HG03565 (cell line): ENCODE measurements around the gene ACTN2.
"Not testable (repeated sequence)": the region's sequence is repeated elsewhere in the genome, so short reads cannot be mapped to it uniquely, and the experiment has no call there.

ENCODE experiments used
- ATAC-seq: cut with Tn5 transposase; IDR thresholded peaks from one replicate; pipeline ENCODE4 v1.9.1; 2021; ENCODE audit warnings: mild to moderate bottlenecking, moderate library complexity; ENCODE audit not compliant: unreplicated experiment

Gene ACTN2

DNA sequence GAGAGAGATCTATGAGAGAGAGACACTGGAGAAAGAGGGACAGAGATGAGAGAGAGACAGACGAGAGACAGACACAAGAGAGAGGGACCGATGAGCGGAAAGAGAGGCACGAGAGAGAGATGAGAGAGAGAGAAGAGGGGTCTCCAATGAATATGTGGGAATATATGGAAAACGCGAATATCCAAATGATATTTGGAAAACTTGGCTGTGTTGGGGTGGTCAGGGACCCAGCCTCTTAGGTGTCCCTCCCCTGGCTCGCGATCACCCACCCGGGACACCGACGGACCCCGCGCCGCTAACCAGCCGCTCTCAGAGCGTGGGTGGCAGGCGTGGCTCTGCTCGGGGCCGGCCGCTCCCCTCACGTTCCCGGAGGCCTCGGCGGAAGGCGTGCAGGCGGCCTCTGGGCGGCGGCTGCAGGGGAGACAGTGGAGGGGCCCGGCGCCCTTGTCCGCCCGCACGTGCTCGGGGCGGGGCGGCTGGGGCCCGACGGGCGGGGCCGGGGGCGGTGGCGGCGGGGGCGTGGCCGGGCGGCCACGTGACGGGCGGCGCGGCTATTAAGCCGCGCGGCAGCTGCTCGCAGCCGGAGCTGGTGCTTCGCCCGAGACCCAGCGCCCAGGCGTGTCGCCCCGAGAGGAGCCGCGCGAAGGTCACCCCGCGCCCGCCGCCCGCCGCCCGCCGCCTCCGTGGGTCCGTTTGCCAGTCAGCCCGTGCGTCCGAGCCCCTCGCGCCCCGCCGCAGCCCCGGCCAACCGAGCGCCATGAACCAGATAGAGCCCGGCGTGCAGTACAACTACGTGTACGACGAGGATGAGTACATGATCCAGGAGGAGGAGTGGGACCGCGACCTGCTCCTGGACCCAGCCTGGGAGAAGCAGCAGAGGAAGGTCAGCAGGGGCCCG lies at the start of gene ACTN2:
Gene ACTN2, plus strand, starts transcription at position 583 of the 898 bp plus-strand sequence. Its CDS starts 175 bp downstream, at position 758.
- peak; percentile 73 for ATAC-seq

DNA sequence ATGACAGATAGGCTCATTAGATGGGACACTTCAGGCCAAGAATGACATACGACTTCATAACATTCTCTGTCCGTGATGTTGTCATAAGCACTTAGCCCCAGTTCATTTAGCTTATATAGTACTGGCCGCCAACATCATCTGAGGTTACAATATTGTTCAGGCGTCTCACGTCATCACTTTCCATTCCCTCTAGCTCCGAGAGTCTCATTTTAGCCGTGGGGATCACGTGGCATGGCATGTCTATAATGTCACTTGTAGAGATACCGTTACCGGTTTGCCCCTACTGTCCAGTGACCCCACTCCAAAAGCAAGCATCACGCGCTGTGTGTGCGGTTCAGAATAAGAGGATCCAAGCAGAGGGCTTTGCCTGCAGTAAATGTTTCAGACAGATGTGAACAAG lies 47.4 kb upstream of the ACTN2 start:
- ATAC-seq: no peak

DNA sequence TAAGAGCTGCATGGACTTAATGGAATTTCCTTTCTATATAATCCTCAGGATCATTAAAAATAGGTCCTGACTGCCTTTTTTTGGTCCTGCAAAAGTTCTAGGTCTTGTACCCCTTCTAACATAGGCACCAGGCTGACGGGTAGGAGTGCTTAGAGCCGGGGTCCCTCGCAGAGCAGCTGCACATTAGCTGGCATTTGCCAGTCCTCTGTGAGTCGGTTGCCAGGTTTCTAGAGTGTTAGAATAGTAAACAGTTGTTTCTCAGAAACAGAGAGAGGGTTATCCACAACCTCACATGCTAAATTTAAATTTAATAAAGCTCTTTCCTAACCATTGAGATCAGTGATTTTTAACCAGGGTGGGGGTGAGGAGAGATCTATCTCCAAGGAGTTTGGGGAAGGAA lies 46.6 kb upstream of the ACTN2 start:
- ATAC-seq: no peak

DNA sequence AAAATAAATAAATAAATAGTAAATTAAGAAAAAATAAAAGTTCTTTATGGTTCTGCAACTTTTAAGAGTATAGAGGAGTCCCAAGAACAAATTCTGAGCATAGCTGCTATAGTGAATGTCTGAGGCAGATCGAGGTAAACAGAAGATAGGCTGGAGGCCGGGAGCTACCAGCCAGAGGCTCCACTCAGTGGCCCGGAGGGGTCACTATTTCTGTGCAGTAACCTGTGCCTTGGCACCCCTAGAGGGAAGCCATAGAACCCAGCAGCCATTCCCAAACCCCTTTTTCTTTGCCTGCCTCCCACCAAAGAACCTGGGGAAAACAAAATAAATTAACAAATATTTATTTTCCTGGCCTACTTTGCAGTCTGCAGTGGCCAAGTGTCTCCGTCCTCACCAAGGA lies 43.5 kb upstream of the ACTN2 start:
- no peak for ATAC-seq

DNA sequence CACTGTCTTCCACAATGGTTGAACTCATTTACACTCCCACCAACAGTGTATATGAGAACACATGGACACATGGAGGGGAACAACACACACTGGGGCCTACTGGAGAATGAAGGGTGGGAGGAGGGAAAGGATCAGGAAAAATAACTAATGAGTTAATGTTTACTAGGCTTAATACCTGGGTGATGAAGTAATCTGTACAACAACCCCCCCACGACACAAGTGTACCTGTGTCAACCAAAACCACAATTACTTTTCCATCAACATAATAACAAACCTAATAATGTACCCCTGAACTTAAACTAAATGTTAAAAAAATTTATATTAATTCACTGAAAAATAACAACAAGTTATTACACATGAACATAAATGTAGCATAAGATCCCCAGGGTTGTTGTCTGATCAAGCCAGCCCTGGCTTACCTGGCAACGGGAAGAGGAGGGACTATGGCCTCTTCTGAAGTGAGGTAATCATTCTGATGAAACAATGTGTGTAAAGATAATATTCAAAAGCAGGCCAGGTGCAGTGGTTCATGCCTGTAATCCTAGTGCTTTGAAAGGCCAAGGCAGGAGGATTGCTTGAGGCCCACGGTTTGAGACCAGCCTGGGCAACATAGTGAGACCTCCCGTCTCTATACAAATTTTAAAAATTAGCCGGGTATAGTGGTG lies 41.2 kb upstream of the ACTN2 start:
- no peak for ATAC-seq

DNA sequence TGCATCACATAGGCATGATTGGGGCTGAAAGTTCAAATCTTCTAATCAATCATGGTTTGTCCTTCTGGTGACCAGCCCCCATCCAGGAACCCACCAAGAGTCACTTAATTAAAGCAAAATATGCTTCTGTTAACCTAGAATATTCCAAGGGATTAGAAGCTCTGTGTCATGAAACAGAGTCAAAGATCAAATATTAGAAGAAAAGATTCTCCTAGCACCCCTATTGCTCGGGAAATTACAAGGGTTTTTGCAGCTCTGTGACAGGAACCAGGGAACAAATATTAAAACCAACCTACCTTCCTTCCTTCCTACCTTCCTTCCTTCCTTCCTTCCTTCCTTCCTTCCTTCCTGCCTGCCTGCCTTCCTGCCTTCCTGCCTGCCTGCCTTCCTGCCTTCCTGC lies 31.8 kb upstream of the ACTN2 start:
- ATAC-seq: no peak

DNA sequence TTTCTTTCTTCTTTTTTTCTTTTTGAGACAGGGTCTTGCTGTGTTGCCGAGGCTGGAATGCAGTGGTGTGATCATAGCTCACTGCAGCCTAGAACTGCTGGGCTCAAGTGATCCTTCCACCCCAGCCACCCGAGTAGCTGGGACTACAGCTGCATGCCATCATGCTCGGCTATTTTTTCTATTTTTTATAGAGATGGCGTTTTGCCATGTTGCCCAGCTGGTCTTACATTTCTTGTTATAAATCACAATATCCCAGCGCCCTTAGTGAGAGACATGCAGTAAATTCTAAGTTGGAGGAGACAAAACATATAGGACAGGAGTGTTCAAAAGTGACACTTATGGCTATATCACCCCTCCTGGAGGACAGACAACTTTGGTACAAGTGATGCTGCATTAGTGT lies 31.3 kb upstream of the ACTN2 start:
- ATAC-seq: no peak

DNA sequence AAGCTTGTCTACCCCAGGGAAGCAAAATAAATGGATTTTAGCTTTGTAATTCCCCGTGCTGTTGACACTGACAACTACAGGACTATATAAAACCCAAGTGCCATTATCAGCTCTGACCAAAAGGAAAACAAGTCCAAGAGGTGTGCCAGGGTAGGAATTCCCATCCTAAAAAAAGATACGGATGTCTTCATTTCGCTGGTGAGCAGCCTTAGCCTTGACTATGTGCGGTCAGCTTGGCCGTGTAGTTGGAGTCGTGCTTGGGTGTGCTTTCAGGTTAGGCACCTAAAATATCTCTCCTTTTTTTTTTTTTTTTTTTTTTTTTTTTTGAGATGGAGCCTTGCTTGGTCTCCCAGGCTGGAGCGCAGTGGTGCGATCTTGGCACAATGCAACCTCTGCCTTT lies 28.9 kb upstream of the ACTN2 start:
- no peak for ATAC-seq

DNA sequence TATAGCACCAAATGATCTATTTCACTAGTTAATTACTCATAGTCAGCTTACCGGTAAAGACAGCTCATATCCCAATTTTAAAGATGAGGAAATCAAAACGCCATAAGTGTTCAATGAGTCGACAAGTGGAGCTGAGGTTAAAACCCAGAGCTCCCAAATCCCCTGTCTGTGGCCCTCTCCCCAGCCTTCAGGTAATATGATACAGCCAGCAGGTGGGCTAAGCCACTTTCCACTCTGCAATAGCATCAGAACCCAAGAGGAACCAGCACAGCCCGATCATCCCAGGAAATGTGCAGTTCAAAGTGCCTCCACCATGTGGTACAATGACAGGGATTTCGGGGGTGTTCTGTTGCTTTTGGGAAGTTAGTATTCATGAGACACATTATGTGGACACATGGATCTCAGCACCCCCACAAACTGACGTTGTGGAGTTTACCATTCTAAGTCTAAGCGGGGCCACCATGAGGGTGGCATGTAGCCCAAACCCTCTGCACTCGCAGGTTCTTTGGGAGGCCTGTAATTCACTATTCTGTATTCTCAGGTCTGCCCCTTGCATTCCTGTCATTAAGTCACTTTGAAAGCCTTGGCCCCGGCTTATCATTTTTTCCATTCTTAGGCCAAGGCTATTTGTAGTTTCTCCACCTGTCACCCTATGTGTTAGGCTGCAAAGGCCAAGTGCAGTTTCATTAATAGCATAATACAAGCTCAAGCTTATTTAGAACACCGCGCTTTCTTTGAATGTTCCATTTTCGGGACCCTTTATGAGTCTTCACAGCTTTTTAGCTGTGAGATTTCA lies 26.3 kb upstream of the ACTN2 start:
- no peak for ATAC-seq

DNA sequence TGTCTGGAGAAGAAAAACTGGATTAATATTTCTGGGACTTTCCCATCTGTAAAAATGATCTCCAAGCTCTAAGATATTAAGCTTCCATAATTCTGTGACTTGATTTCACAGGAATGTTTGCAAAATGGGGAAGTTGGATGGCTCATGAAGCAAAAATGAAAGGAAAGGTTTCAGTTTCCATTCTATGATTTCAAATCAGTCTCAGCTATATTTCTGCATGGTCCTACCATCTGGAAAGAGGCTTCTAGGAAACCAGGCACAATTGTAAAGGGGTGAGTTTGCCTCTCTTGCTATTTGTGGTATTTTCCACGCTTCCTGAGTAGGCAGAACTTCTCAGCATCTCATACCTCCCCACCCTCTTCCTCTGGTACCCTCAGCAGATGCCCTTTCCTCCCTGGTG lies 22.4 kb upstream of the ACTN2 start:
- ATAC-seq: no peak

DNA sequence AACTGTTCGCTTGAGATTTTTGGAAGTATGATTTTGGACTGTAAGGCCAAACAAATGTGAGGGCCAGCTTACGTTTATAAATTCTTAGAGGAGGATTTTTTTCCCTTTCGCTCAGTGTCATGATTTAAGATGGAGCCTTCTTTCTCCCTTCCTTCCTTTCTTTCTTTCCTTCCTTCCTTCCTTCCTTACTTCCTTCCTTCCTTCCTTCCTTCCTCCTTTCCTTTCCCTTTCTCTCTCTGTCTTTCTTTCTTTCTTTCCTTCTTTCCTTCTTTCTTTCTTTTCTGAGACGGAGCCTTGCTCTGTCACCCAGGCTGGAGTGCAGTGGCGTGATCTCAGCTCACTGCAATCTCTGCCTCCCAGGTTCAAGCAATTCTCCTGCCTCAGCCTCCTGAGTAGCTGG lies 17.4 kb upstream of the ACTN2 start:
- not testable (repeated sequence) for ATAC-seq

DNA sequence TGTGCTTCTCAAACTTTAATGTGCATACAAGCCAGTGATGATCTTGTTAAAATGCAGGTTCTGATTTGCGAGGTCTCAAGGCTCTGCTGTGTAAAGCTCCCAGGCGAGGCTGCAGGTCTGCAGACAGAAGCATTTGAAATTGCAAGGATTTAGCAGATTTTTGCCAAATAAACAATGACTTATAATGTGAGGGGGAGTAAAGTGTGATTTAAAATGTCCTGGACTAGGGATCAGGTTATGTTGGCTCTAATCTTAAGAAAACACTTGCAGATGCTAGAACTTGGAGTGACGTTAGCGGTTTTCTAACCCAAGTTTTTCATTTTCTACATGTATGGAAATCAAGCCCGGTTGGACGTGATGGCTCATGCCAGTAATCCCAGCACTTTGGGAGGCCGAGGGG lies 16.2 kb upstream of the ACTN2 start:
- no peak for ATAC-seq

DNA sequence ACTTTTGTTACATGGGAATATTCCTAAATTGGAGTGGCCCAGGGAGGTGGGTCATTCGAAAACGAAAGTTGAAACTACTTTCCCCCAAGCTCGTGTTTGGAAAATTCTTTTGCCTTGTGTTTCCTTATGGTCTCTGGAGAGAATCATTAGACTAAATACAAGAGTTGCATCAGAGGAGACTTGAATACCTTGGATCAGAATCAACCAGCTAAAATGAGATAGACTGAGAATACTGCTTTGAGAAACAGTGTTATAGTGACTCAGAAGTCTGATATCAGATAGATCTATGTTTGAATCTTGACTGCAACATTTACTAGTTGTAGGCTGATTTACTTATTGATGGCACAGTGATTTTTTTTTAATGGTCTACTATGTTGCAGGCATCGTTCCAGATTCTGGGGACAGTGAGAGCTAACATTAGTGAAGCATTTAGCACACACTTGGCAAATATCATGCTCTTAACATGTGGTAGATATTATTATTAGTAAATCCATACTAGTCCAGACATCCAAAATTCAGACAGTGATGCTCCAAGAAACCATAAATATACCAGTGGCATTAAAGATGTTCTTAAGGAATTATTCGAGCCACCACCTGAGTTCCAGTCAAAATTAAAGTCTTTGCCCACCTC lies 12.9 kb upstream of the ACTN2 start:
- no peak for ATAC-seq

DNA sequence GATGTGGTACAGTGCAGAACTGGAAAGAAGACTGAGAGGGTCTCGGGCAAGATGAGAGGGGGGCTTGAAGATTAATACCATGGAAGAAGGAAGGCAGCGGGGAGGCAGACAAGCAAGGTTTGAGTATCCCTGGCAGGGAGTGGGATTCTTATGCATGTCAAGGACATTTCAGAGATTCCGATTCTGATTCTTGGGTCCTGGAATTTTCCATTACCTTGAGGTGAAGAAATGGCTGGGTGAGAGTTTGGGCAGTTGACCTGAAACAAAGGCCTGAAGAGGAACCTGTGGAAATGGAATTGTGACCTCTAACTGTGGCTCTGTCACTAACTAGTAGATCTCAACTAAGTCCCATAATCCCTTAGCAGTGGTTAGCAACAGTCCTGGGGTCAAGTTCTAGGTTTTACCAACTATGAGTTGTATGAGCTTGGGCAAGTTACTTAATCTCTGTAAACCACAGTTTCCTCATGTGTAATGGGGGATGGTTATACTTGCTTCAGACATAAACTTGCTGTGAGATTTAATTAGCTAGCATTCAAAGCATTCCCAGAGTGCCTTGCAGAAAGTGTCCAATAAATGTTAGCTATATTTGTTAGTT lies 8.6 kb upstream of the ACTN2 start:
- no peak for ATAC-seq

DNA sequence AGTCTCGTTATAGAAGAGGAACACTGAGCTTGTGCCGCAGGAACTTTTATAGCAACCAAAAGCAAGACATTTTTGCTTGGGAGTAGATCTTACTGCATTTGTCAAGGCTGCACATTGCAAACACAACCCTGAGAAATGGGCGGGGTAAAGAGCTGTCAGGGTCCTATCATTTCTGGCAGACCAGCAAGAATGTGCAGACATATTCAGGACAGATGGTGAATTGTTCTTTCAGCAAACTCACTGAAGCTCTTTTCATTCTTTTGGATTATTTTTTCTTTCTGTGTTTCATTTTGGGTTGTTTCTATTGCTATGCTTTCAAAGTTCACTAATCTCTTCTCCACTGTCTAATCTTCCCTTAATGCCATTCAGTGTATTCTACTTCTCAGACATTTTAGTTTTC lies 5.1 kb upstream of the ACTN2 start:
- no peak for ATAC-seq

DNA sequence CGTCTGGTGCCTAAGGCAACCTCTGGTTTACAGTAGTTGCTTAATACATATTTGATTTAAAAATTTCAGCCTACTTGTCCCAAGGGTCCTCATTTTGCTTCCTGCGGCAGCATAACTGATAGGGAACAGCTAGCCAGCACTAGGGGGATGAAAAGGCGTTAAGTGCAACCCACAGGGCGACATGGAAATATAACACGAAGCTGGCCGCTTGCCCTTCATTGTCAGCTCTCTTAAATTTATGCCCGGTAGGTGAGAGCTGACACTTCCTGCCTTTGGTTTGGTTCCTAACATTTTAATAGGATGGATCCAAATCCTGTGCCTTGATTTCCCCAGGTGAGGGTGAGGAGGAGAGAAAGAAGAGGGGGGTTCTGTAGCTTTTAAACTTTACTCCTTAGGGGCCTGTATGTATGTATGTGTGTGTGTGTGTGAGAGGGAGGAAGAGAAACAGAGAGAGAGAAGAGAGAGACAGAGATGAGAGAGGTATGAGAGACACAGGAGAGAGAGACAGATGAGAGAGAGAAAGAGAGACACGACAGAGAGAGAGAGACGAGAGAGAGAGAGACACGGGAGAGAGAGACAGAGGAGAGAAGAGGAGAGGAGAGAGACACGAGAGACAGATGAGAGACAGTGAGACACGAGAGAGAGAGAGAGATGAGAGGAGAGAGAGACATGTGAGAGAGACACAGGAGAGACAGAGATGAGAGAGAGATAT lies 938 bp upstream of the ACTN2 start:
- ATAC-seq: no peak

DNA sequence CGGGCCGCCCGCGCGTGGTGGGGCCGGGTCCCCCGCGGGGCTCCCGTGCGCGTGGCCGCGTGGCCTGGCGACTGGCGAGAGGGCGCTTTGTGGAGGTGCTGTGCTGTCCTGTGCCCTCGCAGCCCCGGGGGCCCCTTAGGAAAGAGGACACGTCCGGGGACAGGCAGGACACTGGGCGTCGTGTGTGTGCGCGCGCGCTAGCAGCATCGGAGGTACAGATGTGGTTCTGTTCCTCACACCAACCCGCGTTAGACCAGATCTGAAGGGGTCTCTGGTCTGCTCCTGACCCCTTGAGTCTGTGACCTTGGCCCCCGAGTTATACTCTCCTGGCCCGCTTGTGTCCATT lies 489 bp downstream of the ACTN2 start:
- no peak for ATAC-seq

DNA sequence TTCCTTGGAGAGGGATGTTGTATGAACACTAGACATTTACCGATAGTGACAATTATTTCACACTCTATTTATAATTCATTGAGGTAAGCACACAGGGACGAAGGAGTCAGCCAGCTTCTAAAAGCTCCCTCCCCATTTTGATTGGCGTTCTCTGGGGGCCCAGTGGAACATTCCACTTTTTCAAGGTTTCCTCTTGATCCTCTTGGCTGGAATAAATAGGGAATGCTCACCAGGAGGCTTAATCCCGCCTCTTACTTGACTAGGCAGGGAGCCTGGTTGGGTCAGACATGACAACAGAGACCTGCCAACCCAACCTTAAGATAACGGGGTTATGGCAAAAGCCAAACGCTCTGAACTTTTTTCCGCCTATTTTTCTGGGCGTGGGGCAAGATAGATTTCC lies 974 bp downstream of the ACTN2 start:
- ATAC-seq: no peak

DNA sequence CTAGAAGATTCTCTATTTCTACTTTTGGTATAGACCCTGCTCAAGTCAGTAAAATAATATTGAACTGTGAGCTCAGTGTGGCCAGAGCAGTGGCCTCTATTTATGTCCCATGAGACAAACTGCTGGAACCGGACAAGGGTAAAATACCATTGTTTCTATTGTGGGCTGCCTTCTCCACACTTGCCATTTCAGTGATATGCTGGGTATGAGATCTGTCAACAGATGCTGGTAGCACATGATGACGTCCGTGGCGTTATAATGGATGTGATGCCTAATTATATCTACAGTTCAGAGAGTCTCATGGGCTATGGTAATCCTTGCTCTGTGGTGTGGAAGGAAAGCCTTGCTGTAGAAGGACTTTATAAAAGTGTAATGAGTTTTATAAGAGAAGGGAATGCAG lies 2.4 kb downstream of the ACTN2 start:
- ATAC-seq: no peak
